ENCODE results near the gene ASAP2.
A peak's percentile ranks its signal among the peaks of the same experiment; 100 is the strongest.
"Not testable (repeated sequence)": the region's sequence is repeated elsewhere in the genome, so short reads cannot be mapped to it uniquely, and the experiment has no call there.

Gene ASAP2

GRCh38 chr2:9388950-9389911, 182.6 kb downstream of the ASAP2 start:
- DNase-seq: no peak

DNA sequence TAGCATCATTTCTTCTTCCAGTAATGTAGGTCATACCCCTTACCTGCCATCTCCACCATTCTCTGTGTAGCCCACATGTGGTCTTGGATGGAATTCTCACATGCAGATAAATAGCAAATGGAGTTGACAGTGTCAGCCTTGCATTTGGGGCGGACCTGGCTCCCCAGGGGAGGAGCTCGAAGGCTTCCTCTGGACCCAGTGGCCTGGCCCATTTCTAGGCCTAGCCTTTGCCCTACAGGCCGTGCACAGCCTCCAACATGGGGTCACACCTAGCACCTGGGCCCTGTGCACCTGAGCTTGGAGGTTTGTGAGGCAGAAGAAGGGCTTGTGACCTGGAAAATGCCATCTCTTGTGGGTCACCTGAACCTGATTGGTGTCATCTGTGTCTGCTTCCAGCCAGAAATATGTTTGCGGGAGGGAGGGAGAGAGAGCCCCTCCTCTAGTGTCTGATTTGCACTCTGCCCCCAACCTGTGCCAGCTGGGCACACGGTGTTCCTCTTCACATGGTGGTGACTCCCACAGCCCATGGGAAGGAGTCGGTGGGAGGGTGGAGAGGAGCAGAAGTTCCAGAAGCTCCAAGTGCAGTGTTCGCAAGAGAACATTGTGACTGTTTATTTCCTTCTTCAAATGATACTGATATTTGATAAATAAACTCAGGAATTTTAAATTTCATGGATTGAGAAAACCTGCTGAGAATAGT, 183.7 kb downstream of the ASAP2 start:
- DNase-seq: no peak

GRCh38 chr2:9390991-9391390, 184.4 kb downstream of the ASAP2 start:
- DNase-seq: no peak

DNA sequence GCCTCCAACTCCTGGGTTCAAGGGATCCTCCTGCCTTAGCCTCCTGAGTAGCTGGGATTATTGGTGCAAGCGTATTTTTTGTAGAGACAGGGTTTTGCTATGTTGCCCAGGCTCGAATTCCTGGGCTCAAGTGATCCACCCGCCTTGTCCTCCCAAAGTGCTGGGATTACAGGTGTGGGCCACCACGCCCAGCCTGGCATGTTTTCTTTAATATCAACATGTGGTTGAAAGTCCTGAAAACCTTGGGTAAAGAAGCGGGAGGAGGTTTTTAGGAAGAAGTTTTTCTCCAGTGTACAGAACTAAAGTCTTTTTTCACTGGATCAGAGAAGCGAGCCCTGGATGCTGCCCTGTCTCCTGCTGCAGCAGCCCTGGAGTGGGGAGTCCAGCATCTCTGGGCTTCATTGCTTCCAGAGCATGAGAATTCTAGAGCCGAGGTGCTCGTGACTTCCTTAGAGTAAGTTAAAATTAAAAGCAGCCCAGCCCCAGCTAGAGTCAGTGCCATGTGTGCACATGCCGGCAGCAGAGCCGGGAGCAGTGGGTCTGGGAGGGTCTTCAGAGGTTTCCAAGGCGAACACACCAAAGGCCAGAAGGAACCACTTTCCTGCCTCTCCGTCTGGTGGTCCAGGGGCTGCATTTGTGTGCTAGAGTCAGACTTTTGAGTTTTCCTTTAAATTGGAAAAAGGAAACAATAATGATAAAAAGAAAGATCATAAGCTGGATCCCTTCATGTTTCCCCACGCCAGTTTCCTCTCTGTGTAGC, 185.5 kb downstream of the ASAP2 start:
- DNase-seq: no peak

GRCh38 chr2:9392898-9393765, 186.5 kb downstream of the ASAP2 start:
- no peak for DNase-seq

DNA sequence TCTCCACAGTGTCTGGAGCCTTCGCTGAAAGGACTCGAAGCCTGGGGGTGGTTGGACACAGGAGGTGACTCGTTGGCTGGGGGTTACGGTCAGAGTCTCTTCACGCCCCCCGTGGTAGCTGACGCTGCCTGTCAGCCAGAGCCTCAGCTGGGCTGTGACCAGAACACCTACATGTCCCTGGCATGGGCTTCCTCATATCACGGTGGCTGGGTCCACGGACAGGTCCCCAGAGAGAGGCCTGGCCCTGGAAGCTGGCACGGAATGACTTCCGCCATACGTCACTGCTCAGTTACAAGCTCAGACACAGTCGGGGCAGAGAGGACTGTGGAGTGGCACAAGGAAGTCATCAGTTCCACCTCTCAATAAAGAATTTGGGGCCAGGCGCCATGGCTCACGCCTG, 188.2 kb downstream of the ASAP2 start:
- no peak for DNase-seq

DNA sequence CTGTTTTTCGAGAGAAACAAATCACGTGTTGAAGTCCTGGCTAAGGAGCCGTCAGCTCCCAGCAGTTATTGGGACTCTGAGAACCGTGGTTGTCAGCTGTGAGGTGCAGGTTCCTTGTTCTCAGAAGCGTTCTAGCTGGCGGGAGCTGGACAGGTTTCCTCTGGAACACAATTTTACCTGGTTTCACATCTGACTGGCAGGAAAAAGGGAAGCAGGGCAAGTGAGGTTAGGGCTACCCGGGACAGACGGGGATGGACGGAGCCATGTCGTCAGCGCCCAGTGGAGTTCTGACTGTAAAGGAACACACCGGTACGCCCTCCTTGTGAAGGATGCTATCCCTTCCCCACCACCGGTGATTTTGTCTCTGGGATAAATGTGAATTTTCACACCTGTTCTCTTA, 190.6 kb downstream of the ASAP2 start:
- DNase-seq: no peak

- not testable (repeated sequence) for DNase-seq
These were observed 191.6 kb downstream of the ASAP2 start for GRCh38 chr2:9398251-9398650.

DNA sequence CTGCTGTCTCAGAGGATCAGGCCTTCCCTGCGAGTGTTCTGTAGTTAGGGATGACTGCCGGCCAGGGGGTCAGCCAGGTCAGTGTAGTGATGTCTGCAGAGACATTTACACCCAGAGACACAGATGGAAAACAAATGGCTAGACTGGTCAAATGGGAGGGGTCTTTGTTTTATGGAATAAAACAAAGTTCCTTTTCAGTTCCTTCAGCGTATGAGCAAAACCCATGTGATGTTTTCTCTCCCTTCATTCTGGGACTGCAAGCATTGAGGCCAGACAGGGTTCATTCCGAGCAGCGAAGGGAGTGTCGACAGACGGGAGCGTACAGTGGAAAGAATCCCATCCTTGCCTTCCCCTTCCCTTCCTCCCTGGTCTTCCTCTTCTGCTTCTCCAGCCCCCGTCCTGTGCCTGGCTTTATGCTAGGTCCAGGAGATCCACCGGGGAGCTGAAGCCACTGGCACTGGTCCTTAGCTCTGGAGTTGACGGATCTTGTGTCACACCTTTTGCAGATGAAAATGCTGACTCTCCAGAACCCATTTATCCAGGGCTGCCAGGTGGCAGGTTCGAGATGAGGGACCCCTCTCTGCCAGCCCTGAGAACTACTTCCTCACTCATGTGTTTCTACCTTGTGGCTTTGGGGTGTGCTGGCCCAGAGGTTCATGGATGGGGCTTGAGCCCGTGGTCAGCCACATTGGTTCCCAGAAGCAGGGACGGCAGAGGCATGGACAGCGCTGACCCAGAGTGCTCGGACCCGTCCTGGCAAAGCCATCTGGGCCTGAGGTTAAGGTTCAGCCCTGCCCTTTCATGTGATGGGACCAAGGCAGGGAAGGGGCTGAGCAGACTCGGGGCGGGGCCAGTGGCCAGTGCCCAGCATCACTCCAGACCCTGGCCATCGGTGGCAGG, 192.5 kb downstream of the ASAP2 start:
- DNase-seq: no peak

DNA sequence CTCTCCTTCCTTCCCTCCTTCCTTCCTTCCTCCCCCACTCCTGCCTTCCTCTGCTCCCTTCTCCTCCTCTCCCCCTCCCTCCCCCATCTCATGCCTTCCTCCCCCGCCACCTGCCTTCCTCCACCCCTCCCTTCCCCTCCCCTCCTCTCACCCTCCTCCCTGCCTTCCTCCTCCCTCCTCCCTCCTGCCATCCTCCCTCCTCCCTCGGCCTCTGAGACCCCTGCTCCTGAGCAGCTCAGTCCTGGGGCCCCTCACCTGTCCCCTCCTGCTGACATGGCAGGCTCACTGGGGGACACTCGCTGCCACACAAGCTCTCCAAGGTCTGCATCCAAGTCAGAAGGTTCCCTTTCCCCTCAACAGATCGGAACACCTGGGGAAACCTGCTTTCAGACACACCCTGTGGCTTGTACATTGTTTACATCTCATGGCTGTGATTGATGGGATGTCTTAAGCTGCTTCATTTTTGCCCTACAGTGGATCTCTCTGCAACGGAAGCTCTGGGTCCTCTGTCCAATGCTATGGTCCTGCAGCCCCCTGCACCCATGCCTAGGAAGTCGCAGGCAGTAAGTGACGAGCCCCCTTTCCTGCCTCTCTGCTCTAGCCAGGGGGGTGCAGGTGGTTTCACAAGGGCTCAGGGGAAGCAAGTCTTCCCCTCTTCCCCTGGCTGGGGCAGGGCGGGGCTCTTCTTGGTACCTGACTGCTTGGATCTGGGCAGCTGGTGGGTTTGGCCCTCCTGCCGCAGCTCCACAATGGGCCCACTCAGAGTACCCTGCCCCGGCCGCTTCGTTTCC, 193.9 kb downstream of the ASAP2 start:
- no peak for DNase-seq

- no peak for DNase-seq
These were observed 194.5 kb downstream of the ASAP2 start for GRCh38 chr2:9401059-9401547.

- no peak for DNase-seq
These were observed 195.2 kb downstream of the ASAP2 start for GRCh38 chr2:9401646-9402371.

- DNase-seq: peak; percentile 37
These were observed 197.3 kb downstream of the ASAP2 start for GRCh38 chr2:9403924-9404323.

DNA sequence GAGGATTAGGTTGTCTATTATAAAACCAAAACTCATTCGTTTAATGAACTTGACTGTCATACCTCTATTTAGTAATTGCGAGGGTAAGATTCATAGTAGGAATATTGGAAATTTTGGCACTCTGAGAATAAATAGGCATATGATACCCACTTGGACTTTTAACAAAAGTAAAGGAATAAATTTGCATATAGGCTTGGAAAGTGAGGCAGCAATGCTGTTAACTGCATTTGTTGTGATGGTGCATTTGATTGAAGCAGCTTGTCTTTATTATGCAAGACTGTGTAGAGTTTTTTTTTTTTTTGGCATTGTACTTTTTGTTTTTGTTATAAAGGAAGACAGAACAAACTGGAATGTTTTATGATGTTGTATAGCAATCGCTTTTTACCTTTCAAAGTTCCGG, 197.8 kb downstream of the ASAP2 start:
- DNase-seq: no peak

- DNase-seq: peak; percentile 28
These were observed 199.0 kb downstream of the ASAP2 start for GRCh38 chr2:9405636-9406035.

- DNase-seq: no peak
These were observed 200.1 kb downstream of the ASAP2 start for GRCh38 chr2:9406529-9407362.

GRCh38 chr2:9407363-9407811, 200.8 kb downstream of the ASAP2 start:
- DNase-seq: no peak

- DNase-seq: no peak
These were observed 202.1 kb downstream of the ASAP2 start for GRCh38 chr2:9408641-9409151.

All from EL (cell line).